ENCODE data around the gene IQCH.
A peak's percentile ranks its signal among the peaks of the same experiment; 100 is the strongest.

The IQCH gene

GRCh38 chr15:67543348-67543718, 288.7 kb downstream of the IQCH start:
- POLR2A ChIA-PET = interaction anchor here (0.8 to 2.8 kb wide), 2 partner anchors 22 to 1220 kb away, joined by 3 to 22 read pairs; partner anchors contain the start of gene C15orf61
- no peak for TF ChIP-seq L3MBTL2 (conservative IDR thresholded peaks at IDR 0.05)
- peak; percentile 90 for TF ChIP-seq PKNOX1 (IDR thresholded peaks at IDR 0.05)
- CTCF ChIA-PET = no interaction called here
- DNase-seq (ENCODE audit: extremely low spot score) = peak; percentile 29

GRCh38 chr15:67544475-67544874, 289.9 kb downstream of the IQCH start:
- CTCF ChIA-PET = no interaction called here
- POLR2A ChIA-PET = interaction anchor here (0.6 to 2.8 kb wide), 2 partner anchors 23 to 82 kb away, joined by 3 to 22 read pairs; partner anchors contain the start of gene C15orf61

GRCh38 chr15:67545864-67546263, 291.3 kb downstream of the IQCH start:
- CTCF ChIA-PET = interaction anchor here (0.6 kb wide), 3 partner anchors 111 to 692 kb away, joined by 3 to 4 read pairs (median 4); no protein-coding TSS in a partner anchor
- POLR2A ChIA-PET = no interaction called here
- no peak for TF ChIP-seq PKNOX1 (IDR thresholded peaks at IDR 0.05)
- no peak for TF ChIP-seq LEF1 (IDR thresholded peaks at IDR 0.05; ENCODE audit: borderline replicate concordance)
- no peak for TF ChIP-seq ZNF384 (IDR thresholded peaks at IDR 0.05)
- no peak for TF ChIP-seq ELF4 (IDR thresholded peaks at IDR 0.05)
- no peak for TF ChIP-seq FOXK2 (IDR thresholded peaks at IDR 0.05)
- no peak for TF ChIP-seq NFRKB (IDR thresholded peaks at IDR 0.05)
- no peak for TF ChIP-seq HDGF (IDR thresholded peaks at IDR 0.05; ENCODE audit: borderline replicate concordance)
- TF ChIP-seq SP1 (IDR thresholded peaks at IDR 0.05) = no peak
- no peak for TF ChIP-seq FOXA1 (IDR thresholded peaks at IDR 0.05)
- no peak for TF ChIP-seq ARNT (IDR thresholded peaks at IDR 0.05)
- TF ChIP-seq FOXM1 (IDR thresholded peaks at IDR 0.05; ENCODE audit: borderline replicate concordance) = no peak
- no peak for TF ChIP-seq SUZ12 (IDR thresholded peaks at IDR 0.05)
- no peak for TF ChIP-seq BHLHE40 (IDR thresholded peaks at IDR 0.05; ENCODE audit: borderline replicate concordance)
- TF ChIP-seq L3MBTL2 (conservative IDR thresholded peaks at IDR 0.05) = no peak
- TF ChIP-seq TARDBP (IDR thresholded peaks at IDR 0.05) = no peak
- no peak for TF ChIP-seq CTBP1 (IDR thresholded peaks at IDR 0.05; ENCODE audit: borderline replicate concordance)
- DNase-seq (ENCODE audit: extremely low spot score) = no peak

More at GRCh38 chr15:67544475-67544874, 289.9 kb downstream of the IQCH start:
- no peak for DNase-seq (ENCODE audit: extremely low spot score)
- TF ChIP-seq ARNT (IDR thresholded peaks at IDR 0.05) = no peak
- no peak for TF ChIP-seq ELF4 (IDR thresholded peaks at IDR 0.05)

- ChIA-PET CTCF (no interaction called here), POLR2A (no interaction called here)
- TF ChIP-seq HDGF (IDR thresholded peaks at IDR 0.05; ENCODE audit: borderline replicate concordance) = no peak
- TF ChIP-seq ZNF384 (IDR thresholded peaks at IDR 0.05) = peak; percentile 21; the same call in 1 of the 2 replicates
- no peak for TF ChIP-seq ARNT (IDR thresholded peaks at IDR 0.05)
- no peak for TF ChIP-seq BHLHE40 (IDR thresholded peaks at IDR 0.05; ENCODE audit: borderline replicate concordance)
- no peak for TF ChIP-seq NFRKB (IDR thresholded peaks at IDR 0.05)
- TF ChIP-seq PKNOX1 (IDR thresholded peaks at IDR 0.05) = peak; percentile 45
- DNase-seq (ENCODE audit: extremely low spot score) = no peak
Observed at GRCh38 chr15:67547064-67547463, 292.5 kb downstream of the IQCH start.

- POLR2A ChIA-PET = interaction anchor here (1.8 kb wide), 1 partner anchor 26 kb away, joined by 6 read pairs; no protein-coding TSS in a partner anchor
- TF ChIP-seq FOXM1 (IDR thresholded peaks at IDR 0.05; ENCODE audit: borderline replicate concordance) (no peak), L3MBTL2 (conservative IDR thresholded peaks at IDR 0.05) (peak; percentile 48), HDGF (IDR thresholded peaks at IDR 0.05; ENCODE audit: borderline replicate concordance) (no peak)
- CTCF ChIA-PET = interaction anchor here (0.7 kb wide), 1 partner anchor 191 kb away, joined by 4 read pairs; no protein-coding TSS in a partner anchor
- DNase-seq (ENCODE audit: extremely low spot score) = no peak
Observed at GRCh38 chr15:67547836-67548235, 293.2 kb downstream of the IQCH start.

GRCh38 chr15:67548236-67548852, 293.8 kb downstream of the IQCH start:
- no peak for DNase-seq (ENCODE audit: extremely low spot score)
- CTCF ChIA-PET = interaction anchor here (0.7 kb wide), 1 partner anchor 192 kb away, joined by 4 read pairs; no protein-coding TSS in a partner anchor
- POLR2A ChIA-PET = interaction anchor here (0.8 to 1.8 kb wide), 3 partner anchors 13 to 169 kb away, joined by 3 to 6 read pairs (median 5); no protein-coding TSS in a partner anchor
- no peak for TF ChIP-seq CTBP1 (IDR thresholded peaks at IDR 0.05; ENCODE audit: borderline replicate concordance)
- no peak for TF ChIP-seq FOXK2 (IDR thresholded peaks at IDR 0.05)
- no peak for TF ChIP-seq L3MBTL2 (conservative IDR thresholded peaks at IDR 0.05)
- no peak for TF ChIP-seq ZNF384 (IDR thresholded peaks at IDR 0.05)
- TF ChIP-seq HDGF (IDR thresholded peaks at IDR 0.05; ENCODE audit: borderline replicate concordance) = no peak
- no peak for TF ChIP-seq PKNOX1 (IDR thresholded peaks at IDR 0.05)
- TF ChIP-seq FOXA1 (IDR thresholded peaks at IDR 0.05) = no peak
- no peak for TF ChIP-seq ARNT (IDR thresholded peaks at IDR 0.05)
- no peak for TF ChIP-seq SP1 (IDR thresholded peaks at IDR 0.05)
- no peak for TF ChIP-seq FOXM1 (IDR thresholded peaks at IDR 0.05; ENCODE audit: borderline replicate concordance)
- no peak for TF ChIP-seq SUZ12 (IDR thresholded peaks at IDR 0.05)
- TF ChIP-seq LEF1 (IDR thresholded peaks at IDR 0.05; ENCODE audit: borderline replicate concordance) = no peak
- TF ChIP-seq TARDBP (IDR thresholded peaks at IDR 0.05) = no peak
